CD8-positive, alpha-beta memory T cell (primary cell): ENCODE measurements around the gene STRC. TPM values are rescaled to one million over a fixed set of nuclear protein-coding genes. Genes with fewer than 3 reads are reported as not detected.
"Not testable (repeated sequence)": the region's sequence is repeated elsewhere in the genome, so short reads cannot be mapped to it uniquely, and the experiment has no call there.

Source experiments
- CTCF ChIA-PET: fragments of 350-600 bp; sonication (Branson Sonifier 250); formaldehyde crosslinking; loops from one replicate; lab custom pipeline; 2021; ENCODE audit warnings: antibody characterized with exemption; lab: Charles Lee
- POLR2A ChIA-PET: fragments of 350-600 bp; sonication (Branson Sonifier 250); formaldehyde crosslinking; loops from one replicate; lab custom pipeline; 2021; ENCODE audit warnings: antibody characterized with exemption; lab: Charles Lee
- DNase-seq, 5 donors: peaks; one replicate each; pipeline versions ENCODE4 v3.0.0 to v3.0.0-alpha.2; 2020 to 2022; ENCODE audit warnings: mixed read lengths in 1 of 5
- H3K27ac ChIP-seq: one replicate; pipeline ENCODE4 v1.7.0; 2013; ENCODE audit warnings: low read depth, mild to moderate bottlenecking, low read length, moderate library complexity
- H3K27me3 ChIP-seq: 2 replicates; pipeline ENCODE4 v1.7.0; 2013; ENCODE audit warnings: low read length, mild to moderate bottlenecking; ENCODE audit not compliant: insufficient read depth, poor library complexity, severe bottlenecking
- H3K36me3 ChIP-seq: 2 replicates; pipeline ENCODE4 v1.7.0; 2013; ENCODE audit warnings: mild to moderate bottlenecking, low read length, moderate library complexity; ENCODE audit not compliant: insufficient read depth
- H3K4me1 ChIP-seq: 2 replicates; pipeline ENCODE4 v1.7.0; 2013; ENCODE audit warnings: mild to moderate bottlenecking, low read length, moderate library complexity; ENCODE audit not compliant: insufficient read depth
- H3K4me3 ChIP-seq: 2 replicates; pipeline ENCODE4 v1.7.0; 2013; ENCODE audit warnings: mild to moderate bottlenecking, low read length
- H3K9me3 ChIP-seq: 2 replicates; pipeline ENCODE4 v1.7.0; 2013; ENCODE audit warnings: mild to moderate bottlenecking, low read length
- H3K27ac Mint-ChIP-seq, 8 donors: one replicate each; pipeline ENCODE4 v1.8.0; 2020 to 2021; ENCODE audit warnings: mixed read lengths in 8 of 8, mild to moderate bottlenecking in 6 of 8, inconsistent platforms in 3 of 8, moderate library complexity in 3 of 8
- H3K27me3 Mint-ChIP-seq, 2 donors: one replicate each; pipeline ENCODE4 v1.8.0; 2020 to 2021; ENCODE audit warnings: mixed read lengths in 2 of 2, mild to moderate bottlenecking in 1 of 2, moderate library complexity in 1 of 2
- H3K36me3 Mint-ChIP-seq, 3 donors: one replicate each; pipeline ENCODE4 v1.8.0; 2020 to 2021; ENCODE audit warnings: mixed read lengths in 3 of 3, inconsistent platforms in 1 of 3, mild to moderate bottlenecking in 1 of 3
- H3K4me1 Mint-ChIP-seq, 3 donors: one replicate each; pipeline ENCODE4 v1.8.0; 2020 to 2021; ENCODE audit warnings: mixed read lengths in 3 of 3, inconsistent platforms in 1 of 3, mild to moderate bottlenecking in 1 of 3
- H3K4me3 Mint-ChIP-seq, 7 donors: one replicate each; pipeline ENCODE4 v1.8.0; 2020 to 2021; ENCODE audit warnings: mixed read lengths in 7 of 7, mild to moderate bottlenecking in 6 of 7, moderate library complexity in 4 of 7, inconsistent platforms in 2 of 7
- H3K9me3 Mint-ChIP-seq, 5 donors: one replicate each; pipeline ENCODE4 v1.8.0; 2020 to 2022; ENCODE audit warnings: mixed read lengths in 5 of 5, mild to moderate bottlenecking in 3 of 5, moderate library complexity in 2 of 5, inconsistent platforms in 1 of 5
- polyA plus RNA-seq: library from polyadenylated mRNA; unstranded; fragments of 300-500 nt; fragmentation: Illumina TruSeq; gene quantifications from one replicate; pipeline ENCODE4 v1.2.3, GENCODE V29; 2021
- total RNA-seq, 2 experiments: library from RNA; stranded (reverse); gene quantifications; one replicate each; pipeline ENCODE4 v1.2.3, GENCODE V29; 2021

Gene STRC
- total RNA-seq (under 1 TPM; 0.27 to 0.63 TPM), polyA plus RNA-seq (not detected)

DNA sequence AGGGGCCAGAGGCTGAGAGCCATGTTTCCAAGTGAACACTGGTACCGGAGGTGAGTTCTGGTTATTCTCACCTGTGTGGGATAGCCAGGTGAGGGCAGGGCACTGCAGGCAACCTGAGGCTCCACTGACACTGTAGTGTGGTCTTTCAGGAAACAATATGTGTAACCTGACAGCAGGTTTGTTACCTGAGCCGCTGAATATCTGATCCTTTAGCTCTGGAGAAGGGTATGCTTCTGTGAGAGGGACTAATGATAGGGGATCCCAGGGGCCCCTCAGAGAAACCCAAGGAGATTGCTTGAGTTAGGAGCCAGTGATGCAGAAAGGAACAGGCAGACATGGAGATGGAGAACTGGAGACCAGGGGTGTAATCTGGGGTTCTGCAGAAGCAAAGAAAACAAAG lies at the start of gene STRC:
Gene STRC, minus strand, starts transcription at position 101 of the 400 bp plus-strand sequence. Its CDS starts 78 bp downstream, at position 23.
- H3K36me3 Mint-ChIP-seq, H3K27me3 ChIP-seq, H3K4me3 ChIP-seq, CTCF ChIA-PET, H3K27me3 Mint-ChIP-seq, DNase-seq, H3K9me3 Mint-ChIP-seq, H3K27ac ChIP-seq, H3K4me1 ChIP-seq, H3K27ac Mint-ChIP-seq, POLR2A ChIA-PET, H3K9me3 ChIP-seq, H3K4me3 Mint-ChIP-seq, H3K4me1 Mint-ChIP-seq, H3K36me3 ChIP-seq: not testable (repeated sequence)

DNA sequence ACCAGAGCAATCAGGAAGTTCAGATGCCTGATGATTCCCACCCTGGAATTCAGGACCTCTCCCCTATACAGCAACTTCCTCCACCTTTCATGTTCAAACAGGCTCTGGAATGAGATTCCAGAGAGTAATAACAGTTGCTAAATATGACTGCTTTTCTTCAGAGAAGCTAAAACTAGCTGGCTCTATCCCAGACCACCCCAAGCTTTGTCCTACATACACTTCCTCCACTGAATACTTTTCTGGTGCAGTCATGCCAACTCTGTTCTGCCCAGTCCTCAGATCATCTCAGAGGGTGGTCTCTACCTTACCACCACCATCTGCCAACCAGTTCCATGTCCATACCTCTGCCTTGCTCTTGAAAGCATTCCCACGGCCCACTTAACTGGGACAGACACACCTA lies 47.6 kb upstream of the STRC start:
- H3K36me3 Mint-ChIP-seq, H3K27me3 Mint-ChIP-seq, DNase-seq, H3K27me3 ChIP-seq, CTCF ChIA-PET, H3K27ac ChIP-seq, H3K4me1 ChIP-seq, H3K4me3 Mint-ChIP-seq, H3K9me3 Mint-ChIP-seq, H3K4me1 Mint-ChIP-seq, H3K4me3 ChIP-seq, H3K36me3 ChIP-seq, POLR2A ChIA-PET, H3K27ac Mint-ChIP-seq, H3K9me3 ChIP-seq: not testable (repeated sequence)

DNA sequence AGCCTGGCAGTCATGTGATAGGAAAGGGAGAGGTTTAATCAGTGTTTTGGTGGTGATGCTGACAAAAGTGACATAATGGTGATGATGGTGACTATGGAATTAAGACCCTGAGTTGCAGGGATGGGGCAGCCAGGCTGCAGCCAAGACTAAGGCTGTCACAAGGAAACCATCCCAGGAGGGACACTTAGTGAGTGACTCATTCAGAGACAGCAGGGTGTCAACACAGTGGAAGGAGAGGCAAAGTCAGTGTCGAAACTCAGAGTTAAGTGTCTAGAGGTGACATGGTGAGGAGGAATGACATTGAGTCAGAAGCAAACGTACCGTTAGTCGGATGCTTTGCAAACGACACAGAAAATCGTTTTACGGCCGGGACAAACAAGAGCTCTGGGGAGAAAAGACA lies 44.7 kb upstream of the STRC start:
- H3K27ac ChIP-seq, H3K4me3 Mint-ChIP-seq, H3K27me3 Mint-ChIP-seq, H3K4me1 Mint-ChIP-seq, H3K36me3 Mint-ChIP-seq, CTCF ChIA-PET, H3K36me3 ChIP-seq, H3K27me3 ChIP-seq, H3K4me3 ChIP-seq, H3K27ac Mint-ChIP-seq, DNase-seq, H3K9me3 ChIP-seq, POLR2A ChIA-PET, H3K9me3 Mint-ChIP-seq, H3K4me1 ChIP-seq: not testable (repeated sequence)

DNA sequence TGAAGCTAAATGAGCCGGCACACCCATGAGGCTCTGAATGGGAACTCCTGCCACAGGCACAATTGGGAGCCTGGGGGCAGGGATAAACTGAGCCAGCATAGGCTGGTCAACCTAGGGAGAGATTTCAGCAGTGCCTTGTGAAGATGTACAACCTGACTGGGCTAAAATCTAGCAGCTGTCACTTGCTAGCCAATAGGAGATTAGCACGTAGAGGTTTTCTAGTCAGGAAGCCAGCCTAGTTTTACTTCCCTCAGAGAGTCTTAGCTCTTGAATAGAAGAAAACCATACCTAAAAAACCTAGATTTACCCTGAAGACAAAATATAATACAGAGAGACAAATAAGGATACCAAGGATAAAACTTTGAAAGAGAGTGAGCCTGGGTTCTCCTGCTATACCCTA lies 43.7 kb upstream of the STRC start:
- POLR2A ChIA-PET, H3K36me3 Mint-ChIP-seq, H3K27ac Mint-ChIP-seq, H3K4me3 ChIP-seq, H3K4me3 Mint-ChIP-seq, H3K9me3 Mint-ChIP-seq, H3K36me3 ChIP-seq, H3K27me3 Mint-ChIP-seq, H3K4me1 Mint-ChIP-seq, H3K9me3 ChIP-seq, DNase-seq, H3K4me1 ChIP-seq, CTCF ChIA-PET, H3K27ac ChIP-seq, H3K27me3 ChIP-seq: not testable (repeated sequence)

DNA sequence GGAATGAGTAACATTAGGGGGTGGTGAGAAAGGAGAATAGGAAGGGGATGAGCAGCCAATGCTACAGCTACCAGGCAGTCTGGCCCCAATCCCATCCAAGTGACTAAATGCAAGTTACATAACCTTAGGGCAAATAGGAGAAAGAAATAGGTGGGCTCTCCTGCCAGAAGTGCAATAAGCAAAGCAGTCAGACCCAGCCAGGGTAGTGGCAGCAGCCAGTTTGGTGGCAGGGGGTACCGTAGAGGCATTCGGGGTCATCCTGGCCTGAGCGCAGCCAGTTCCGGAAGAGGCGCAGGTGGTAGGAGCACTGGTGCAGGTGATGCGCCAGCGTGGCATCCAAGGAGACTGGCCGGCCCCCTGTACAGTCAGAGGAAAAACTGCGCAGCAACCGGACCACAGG lies 41.1 kb upstream of the STRC start:
- DNase-seq, H3K27me3 ChIP-seq, POLR2A ChIA-PET, H3K27ac ChIP-seq, H3K4me1 ChIP-seq, H3K4me3 Mint-ChIP-seq, H3K4me1 Mint-ChIP-seq, CTCF ChIA-PET, H3K27me3 Mint-ChIP-seq, H3K4me3 ChIP-seq, H3K9me3 Mint-ChIP-seq, H3K36me3 ChIP-seq, H3K27ac Mint-ChIP-seq, H3K36me3 Mint-ChIP-seq, H3K9me3 ChIP-seq: not testable (repeated sequence)

DNA sequence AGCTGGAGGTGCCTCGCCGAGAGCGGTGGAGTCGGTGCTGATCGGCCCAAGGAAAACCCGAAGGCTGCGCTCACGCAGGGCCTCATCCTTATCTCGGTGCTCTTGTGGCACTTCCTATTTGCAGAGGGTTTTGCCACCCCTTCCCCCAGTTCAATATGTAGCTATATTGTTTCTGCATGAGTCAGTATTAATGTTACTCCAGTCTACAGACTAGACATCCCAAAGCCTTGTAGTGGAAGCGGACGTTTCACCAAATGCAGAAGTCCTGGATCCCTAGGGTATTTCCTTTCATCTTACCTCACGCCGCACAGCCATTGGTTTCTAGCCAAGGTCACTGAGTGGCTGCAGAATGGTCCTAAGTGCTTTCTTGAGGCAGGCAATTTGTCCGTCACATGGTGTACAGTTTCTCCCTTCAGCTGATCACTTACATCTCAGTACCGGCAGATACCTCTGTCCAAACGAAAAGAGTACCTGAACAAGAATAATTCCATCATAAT lies 30.9 kb upstream of the STRC start:
- H3K27me3 Mint-ChIP-seq, H3K4me1 Mint-ChIP-seq, H3K4me3 Mint-ChIP-seq, H3K4me1 ChIP-seq, H3K27me3 ChIP-seq, H3K9me3 Mint-ChIP-seq, CTCF ChIA-PET, H3K36me3 ChIP-seq, POLR2A ChIA-PET, H3K9me3 ChIP-seq, H3K27ac Mint-ChIP-seq, H3K27ac ChIP-seq, DNase-seq, H3K4me3 ChIP-seq: not testable (repeated sequence)
- peaks cover 15 to 20% (median 18%) of the 10 kb centered on the region in 3 donors for H3K36me3 Mint-ChIP-seq

DNA sequence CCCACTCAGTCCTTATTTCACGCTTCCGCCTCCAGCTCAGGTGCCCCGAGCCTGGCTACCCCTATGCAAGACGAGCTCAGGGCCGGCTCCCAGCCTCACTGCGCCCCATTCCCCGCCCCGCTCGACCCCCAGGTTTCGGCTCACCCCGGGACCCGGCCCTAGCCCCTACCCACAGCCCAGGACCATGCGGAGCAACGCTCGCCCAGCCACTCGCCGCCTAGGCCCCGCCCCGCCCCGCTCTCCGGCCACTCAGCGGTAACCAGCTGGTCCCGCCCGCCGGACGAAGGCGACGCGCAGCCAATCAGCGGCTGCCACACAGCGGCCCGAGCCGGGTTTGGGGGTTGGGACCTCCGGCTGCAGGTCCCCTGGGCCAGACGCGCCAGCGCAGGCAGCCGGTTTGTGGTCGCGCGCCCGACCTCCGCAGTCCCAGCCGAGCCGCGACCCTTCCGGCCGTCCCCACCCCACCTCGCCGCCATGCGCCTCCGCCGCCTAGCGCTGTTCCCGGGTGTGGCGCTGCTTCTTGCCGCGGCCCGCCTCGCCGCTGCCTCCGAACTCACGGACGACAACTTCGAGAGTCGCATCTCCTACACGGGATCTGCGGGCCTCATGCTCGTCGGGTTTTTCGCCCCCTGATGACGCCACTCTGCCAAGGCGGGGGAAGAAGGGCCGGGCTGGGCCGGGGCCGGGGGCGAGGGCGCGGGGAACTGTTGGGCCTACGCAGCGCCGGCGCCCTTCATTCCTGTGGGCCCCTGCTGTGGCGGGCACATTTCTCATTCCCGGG lies 30.2 kb upstream of the STRC start, which contains the start of gene CATSPER2:
Gene CATSPER2, minus strand, starts transcription at position 196 of the 781 bp plus-strand sequence. CDS start 783 bp downstream, outside the sequence.
- no peak for DNase-seq
- Histone ChIP-seq H3K27ac (no peak within 1 kb of the TSS), H3K9me3 (no peaks in the 10 kb centered on the region), H3K4me1 (no peaks in the 10 kb centered on the region), H3K27me3 (no peaks in the 10 kb centered on the region), H3K36me3 (no peaks in the 10 kb centered on the region), H3K4me3 (no peak within 1 kb of the TSS)
- peaks cover 15 to 20% (median 18%) of the 10 kb centered on the region in 3 donors for H3K36me3 Mint-ChIP-seq
- no peaks in the 10 kb centered on the region for H3K9me3 Mint-ChIP-seq
- ChIA-PET CTCF (no interaction called here), POLR2A (no interaction called here)
- no peak within 1 kb of the TSS for H3K4me3 Mint-ChIP-seq
- no peaks in the 10 kb centered on the region for H3K4me1 Mint-ChIP-seq
- no peaks in the 10 kb centered on the region for H3K27me3 Mint-ChIP-seq
- H3K27ac Mint-ChIP-seq, result no peak within 1 kb of the TSS

DNA sequence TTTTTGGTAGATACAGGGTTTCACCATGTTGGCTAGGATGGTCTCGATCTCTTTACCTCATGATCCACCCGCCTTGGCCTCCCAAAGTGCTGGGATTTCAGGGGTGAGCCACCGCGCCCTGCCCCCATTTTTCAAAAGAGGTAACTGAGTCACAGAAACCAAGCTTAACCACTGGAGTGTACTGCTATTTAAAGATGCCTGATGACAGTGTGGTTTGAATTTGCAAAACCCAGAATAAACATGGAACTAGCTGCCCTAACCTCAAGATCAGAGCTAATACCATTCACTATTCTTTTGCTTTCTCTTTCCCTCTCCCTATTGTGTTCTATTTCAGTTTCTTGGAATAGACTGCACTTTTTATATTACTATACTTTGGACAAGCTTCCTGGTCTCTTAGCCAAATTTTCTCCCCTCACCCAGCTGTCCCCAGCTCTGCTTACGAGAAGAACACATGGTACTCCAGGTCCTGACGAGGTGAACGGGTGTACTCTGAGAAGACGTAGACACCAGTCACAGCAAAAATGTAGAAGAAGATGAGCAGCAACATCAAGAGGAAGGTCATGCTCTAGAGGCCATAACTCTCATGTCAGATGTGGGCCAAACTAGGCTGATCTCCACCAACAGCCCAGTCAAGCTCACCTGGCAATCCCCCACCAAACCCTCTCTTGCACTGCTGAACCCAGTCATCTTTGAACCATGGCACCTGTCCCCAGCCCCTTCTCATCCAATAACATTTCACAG lies 20.0 kb upstream of the STRC start:
- H3K27ac ChIP-seq, H3K4me3 ChIP-seq, H3K27me3 ChIP-seq, H3K36me3 ChIP-seq, H3K36me3 Mint-ChIP-seq, POLR2A ChIA-PET, H3K9me3 ChIP-seq, H3K4me1 ChIP-seq, CTCF ChIA-PET, DNase-seq, H3K9me3 Mint-ChIP-seq, H3K4me1 Mint-ChIP-seq, H3K4me3 Mint-ChIP-seq, H3K27me3 Mint-ChIP-seq, H3K27ac Mint-ChIP-seq: not testable (repeated sequence)
